Activated CD8-positive, alpha-beta memory T cell treated with anti-CD3 and anti-CD28 coated beads, Interleukin-2, amount 10 ng/mL, durations not matched to agents 7 days and 5 days (primary cell): ENCODE results near the gene LAMB1. TPM values are rescaled to one million over a fixed set of nuclear protein-coding genes. Genes with fewer than 3 reads are reported as not detected.

Experiments used
- ATAC-seq: fragments of 150-1000 bp; cut with Tn5 transposase; one replicate; pipeline ENCODE4 v1.10.0; 2021; ENCODE audit warnings: moderate library complexity
- CTCF ChIA-PET: fragments of 350-600 bp; sonication (Branson Sonifier 250); formaldehyde crosslinking; loops from one replicate; lab custom pipeline; 2021; ENCODE audit warnings: antibody characterized with exemption; lab: Charles Lee
- DNase-seq: peaks from one replicate; pipeline ENCODE4 v3.0.0-alpha.2; 2020
- H3K27ac Mint-ChIP-seq: one replicate; pipeline ENCODE4 v1.8.0; 2021; ENCODE audit warnings: mild to moderate bottlenecking, mixed read lengths
- H3K27me3 Mint-ChIP-seq: one replicate; pipeline ENCODE4 v1.8.0; 2021; ENCODE audit warnings: mixed read lengths
- H3K36me3 Mint-ChIP-seq: one replicate; pipeline ENCODE4 v1.8.0; 2021; ENCODE audit warnings: mild to moderate bottlenecking, mixed read lengths
- H3K4me1 Mint-ChIP-seq: one replicate; pipeline ENCODE4 v1.8.0; 2021; ENCODE audit warnings: mixed read lengths
- H3K4me3 Mint-ChIP-seq: one replicate; pipeline ENCODE4 v1.8.0; 2021; ENCODE audit warnings: mild to moderate bottlenecking, moderate library complexity, mixed read lengths
- H3K9me3 Mint-ChIP-seq: one replicate; pipeline ENCODE4 v1.8.0; 2022; ENCODE audit warnings: low read depth, mixed read lengths
- total RNA-seq, 2 experiments: library from RNA; stranded (reverse); gene quantifications; one replicate each; pipeline ENCODE4 v1.2.3, GENCODE V29; 2021

The LAMB1 gene
- total RNA-seq, 2 experiments from 2014 or later = not detected

DNA sequence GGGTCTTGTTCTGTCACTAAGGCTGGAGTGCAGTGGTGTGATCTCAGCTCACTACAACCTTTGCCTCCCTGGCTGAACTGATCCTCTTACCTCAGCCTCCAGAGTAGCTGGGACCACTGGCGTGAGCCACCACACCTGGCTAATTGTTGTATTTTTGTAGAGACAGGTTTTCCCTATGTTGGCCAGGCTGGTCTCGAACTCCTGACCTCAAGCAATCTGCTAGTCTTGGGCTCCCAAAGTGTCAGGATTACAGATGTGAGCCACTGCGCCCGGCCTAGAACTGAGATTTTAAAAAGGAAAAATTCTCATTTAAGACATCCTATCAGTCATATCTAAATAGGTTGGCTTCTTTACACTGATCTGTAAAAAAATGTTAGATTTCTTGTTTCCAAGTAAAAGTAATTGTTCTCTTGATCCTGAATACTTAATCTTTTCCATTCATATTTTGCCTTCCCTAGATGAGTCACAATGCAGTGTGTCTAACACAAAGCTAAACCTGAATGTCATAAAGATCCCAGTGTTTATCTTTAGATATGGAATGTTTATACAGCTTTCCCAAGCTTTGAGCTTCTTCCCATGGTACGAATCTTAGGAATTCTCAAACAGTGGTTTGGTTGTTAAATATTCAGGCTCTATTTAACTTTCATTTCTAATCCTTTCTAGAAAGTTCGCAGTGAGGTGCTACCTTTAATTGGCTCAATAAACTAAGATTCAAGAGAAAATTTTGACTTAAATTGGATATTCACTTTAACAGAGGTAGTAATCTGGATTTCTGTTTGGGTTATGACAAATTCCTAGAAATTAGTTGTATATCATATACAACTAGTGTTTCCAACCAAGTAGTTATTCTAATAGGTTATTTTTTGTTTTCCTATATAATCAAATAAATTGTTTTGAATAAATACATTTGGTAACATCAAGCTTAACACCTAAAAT is 12.1 kb upstream of the LAMB1 start:
- no peak for ATAC-seq
- Mint-ChIP-seq H3K4me3 (no peak overlapping the region), H3K4me1 (no peaks in the 10 kb centered on the region), H3K36me3 (no peaks in the 10 kb centered on the region), H3K27me3 (peaks cover 31% of the 10 kb centered on the region), H3K9me3 (no peaks in the 10 kb centered on the region), H3K27ac (no peak overlapping the region)
- no peak for DNase-seq
- CTCF ChIA-PET = no interaction called here

DNA sequence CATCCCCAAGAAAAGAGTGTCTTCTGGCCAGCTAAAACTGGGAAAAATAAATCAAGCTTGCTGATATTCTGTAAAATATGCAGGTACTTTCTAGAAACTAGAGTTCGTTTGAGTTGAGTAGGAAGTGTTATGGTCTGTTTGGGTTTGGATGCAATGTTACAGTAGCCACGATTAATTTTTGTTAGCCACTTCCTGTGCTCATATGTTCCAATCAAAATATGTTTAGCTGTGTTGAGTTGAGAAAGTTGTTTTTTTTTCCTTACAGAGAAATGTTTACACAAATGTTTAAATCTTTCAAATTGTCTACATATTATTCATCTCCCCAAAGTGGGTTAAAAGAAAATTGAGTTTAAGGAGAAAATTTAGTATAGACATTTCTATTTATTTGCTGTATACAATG is 11.3 kb upstream of the LAMB1 start:
- H3K4me1 Mint-ChIP-seq = no peaks in the 10 kb centered on the region
- DNase-seq (no peak), ATAC-seq (no peak)
- no peak overlapping the region for H3K4me3 Mint-ChIP-seq
- CTCF ChIA-PET = no interaction called here
- H3K36me3 Mint-ChIP-seq = no peaks in the 10 kb centered on the region
- H3K27ac Mint-ChIP-seq = no peak overlapping the region
- H3K9me3 Mint-ChIP-seq = no peaks in the 10 kb centered on the region
- peaks cover 34% of the 10 kb centered on the region for H3K27me3 Mint-ChIP-seq

DNA sequence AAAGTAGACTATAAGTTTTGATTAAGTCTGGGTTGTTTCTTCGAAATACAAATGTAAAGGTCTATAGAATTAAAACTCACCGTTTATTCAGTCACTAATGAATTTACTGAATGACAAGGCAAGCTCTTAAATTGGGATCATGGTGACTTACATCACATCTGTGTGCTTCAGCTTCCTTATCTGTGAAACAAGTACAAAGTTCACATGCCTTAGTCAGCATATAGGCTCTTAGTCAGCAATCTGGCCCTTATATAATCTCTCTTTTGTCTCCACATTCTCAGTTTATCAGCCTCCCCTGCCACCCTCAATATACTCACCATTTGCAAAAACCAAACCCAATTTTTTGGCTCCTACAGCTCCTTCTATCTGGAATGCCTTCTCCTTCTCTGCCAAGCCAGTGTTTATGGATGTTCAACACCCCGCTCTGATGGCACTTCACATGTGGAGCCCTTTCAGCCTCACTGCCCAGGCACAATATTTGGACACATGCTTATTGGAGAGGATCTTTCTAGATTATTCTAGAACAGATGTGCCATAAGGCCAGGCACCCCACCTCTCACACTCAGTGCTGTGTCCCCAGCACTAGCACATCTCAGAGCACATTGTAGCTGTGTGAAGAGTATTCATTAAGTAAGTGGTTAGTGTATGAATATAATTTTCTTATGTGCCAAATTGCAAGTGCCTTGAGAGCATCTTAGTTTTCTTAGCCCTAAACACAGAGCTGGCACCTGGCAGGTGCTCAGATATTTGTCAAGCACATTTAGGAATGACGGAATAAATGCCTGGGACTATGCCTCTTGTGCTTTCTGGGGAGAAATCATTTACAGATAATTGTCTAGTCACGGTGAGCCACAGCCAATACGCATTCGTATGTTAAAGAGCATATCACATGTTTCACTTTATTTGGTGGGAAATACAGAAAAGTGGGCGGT is 9.8 kb upstream of the LAMB1 start:
- DNase-seq (no peak), ATAC-seq (no peak)
- peaks cover 42% of the 10 kb centered on the region for H3K27me3 Mint-ChIP-seq
- CTCF ChIA-PET = no interaction called here
- no peak overlapping the region for H3K27ac Mint-ChIP-seq
- no peaks in the 10 kb centered on the region for H3K4me1 Mint-ChIP-seq
- H3K9me3 Mint-ChIP-seq = no peaks in the 10 kb centered on the region
- H3K4me3 Mint-ChIP-seq = no peak overlapping the region
- H3K36me3 Mint-ChIP-seq = no peaks in the 10 kb centered on the region

DNA sequence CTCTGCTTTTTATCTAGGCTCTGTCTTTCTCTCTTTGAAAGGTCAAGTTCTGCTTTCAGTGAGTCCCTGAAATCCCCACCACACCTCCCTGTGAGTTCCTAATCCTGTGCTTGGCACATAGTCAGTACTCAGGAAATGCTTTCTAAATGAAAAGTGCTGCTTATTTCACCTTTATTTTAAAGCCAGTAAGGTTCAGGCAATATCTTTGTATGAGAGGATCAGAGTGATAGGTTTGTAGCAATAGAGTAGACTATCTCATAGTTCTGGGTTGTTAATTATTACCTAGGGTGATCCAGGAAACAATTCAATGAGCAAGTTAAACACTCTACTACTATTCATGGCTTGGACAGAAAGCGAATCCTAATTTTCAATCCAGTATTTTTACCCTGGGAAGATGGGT is 7.4 kb upstream of the LAMB1 start:
- Mint-ChIP-seq H3K27ac (no peak overlapping the region), H3K27me3 (peaks cover 47% of the 10 kb centered on the region), H3K4me3 (no peak overlapping the region), H3K9me3 (no peaks in the 10 kb centered on the region), H3K4me1 (no peaks in the 10 kb centered on the region), H3K36me3 (no peaks in the 10 kb centered on the region)
- ATAC-seq (no peak), DNase-seq (no peak)
- CTCF ChIA-PET = interaction anchor here (1.0 kb wide), 1 partner anchor 11 kb away, joined by 3 read pairs; no protein-coding TSS in a partner anchor

DNA sequence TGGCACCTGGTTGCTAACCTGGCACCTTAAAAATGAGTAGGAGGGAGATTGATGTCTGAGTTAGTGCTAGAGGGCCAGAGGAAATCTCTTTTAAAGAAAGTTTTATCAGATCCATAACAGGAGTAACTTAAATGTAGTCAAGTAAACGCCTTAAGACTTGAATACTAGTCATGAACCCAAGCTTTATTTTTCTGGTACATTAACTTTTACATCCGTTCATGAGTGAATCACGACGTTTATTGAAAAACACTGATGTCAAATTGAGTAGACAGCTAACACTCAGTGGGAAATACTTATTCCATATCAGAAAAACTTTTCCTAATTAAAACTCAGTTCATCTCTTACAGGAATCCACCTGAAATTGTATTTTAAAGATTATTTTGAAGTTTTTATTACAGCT is 6.9 kb upstream of the LAMB1 start:
- ATAC-seq (no peak), DNase-seq (no peak)
- no peaks in the 10 kb centered on the region for H3K36me3 Mint-ChIP-seq
- H3K27ac Mint-ChIP-seq = no peak overlapping the region
- H3K4me3 Mint-ChIP-seq = no peak overlapping the region
- CTCF ChIA-PET = interaction anchor here (1.0 kb wide), 1 partner anchor 11 kb away, joined by 3 read pairs; no protein-coding TSS in a partner anchor
- peaks cover 52% of the 10 kb centered on the region for H3K27me3 Mint-ChIP-seq
- no peaks in the 10 kb centered on the region for H3K4me1 Mint-ChIP-seq
- H3K9me3 Mint-ChIP-seq = no peaks in the 10 kb centered on the region

DNA sequence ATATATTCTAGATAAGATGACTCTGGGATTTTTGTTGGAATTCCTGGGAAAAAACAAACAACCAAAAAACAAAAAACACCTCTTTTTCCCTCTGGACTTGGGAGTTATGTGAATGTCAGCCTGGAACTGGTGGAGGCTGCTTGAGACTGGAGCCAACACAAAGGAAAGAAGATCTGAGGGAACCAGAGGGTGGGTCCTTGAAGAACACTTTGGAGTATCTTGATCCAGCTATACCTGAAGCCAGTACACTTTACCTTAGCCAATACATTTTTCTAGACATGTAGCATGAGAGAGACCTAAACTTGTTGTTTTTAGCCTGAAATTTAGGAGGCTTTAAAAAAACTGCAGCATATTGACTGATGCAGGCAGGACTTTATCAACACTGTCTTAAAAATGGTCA is 5.9 kb upstream of the LAMB1 start:
- no peak for DNase-seq
- H3K9me3 Mint-ChIP-seq = no peaks in the 10 kb centered on the region
- no peaks in the 10 kb centered on the region for H3K36me3 Mint-ChIP-seq
- CTCF ChIA-PET = no interaction called here
- H3K27ac Mint-ChIP-seq = no peak overlapping the region
- peaks cover 56% of the 10 kb centered on the region for H3K27me3 Mint-ChIP-seq
- ATAC-seq = no peak
- H3K4me3 Mint-ChIP-seq = no peak overlapping the region
- no peaks in the 10 kb centered on the region for H3K4me1 Mint-ChIP-seq

DNA sequence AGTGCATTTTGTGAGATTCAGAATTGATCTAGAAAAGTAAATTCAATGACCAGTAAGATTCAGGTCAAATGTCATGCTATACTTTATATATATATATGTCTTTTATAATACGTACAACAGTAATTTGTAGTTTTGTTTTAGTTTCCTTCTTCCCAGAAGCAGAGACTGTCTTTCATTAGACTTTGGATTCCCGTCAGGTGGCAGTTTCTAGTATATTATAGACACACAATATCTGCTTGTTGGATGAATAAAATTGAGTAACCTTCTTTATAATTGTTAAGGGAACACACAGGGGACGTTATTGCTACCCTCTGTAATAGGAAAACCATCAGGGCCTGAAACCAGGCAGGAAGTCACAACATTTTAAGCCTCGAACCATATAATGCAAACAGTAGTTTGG is 5.3 kb upstream of the LAMB1 start:
- no peaks in the 10 kb centered on the region for H3K36me3 Mint-ChIP-seq
- CTCF ChIA-PET = no interaction called here
- ATAC-seq (no peak), DNase-seq (no peak)
- H3K27ac Mint-ChIP-seq = no peak overlapping the region
- no peaks in the 10 kb centered on the region for H3K4me1 Mint-ChIP-seq
- H3K4me3 Mint-ChIP-seq = no peak overlapping the region
- no peaks in the 10 kb centered on the region for H3K9me3 Mint-ChIP-seq
- H3K27me3 Mint-ChIP-seq = peaks cover 61% of the 10 kb centered on the region

DNA sequence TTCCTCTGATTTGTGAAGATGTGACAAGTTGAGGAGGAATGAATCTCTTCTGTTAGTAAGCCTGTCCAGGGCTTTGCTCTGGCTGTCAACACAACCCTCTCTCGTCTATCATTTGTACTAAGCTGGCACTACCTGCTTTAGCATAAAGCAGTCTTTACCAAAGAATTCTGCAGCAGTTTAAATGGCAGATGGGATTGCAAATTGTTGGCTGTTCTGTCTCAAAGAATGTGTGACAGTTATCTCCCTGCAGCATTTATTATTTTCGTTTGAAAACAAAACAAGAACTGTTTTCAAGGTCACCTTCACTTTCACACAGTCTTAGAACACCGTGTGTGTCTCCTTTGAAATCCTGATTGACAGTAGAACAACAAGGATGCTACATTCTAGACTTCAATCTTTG is 4.8 kb upstream of the LAMB1 start:
- H3K4me1 Mint-ChIP-seq = peaks cover 2% of the 10 kb centered on the region
- DNase-seq (no peak), ATAC-seq (no peak)
- no peak overlapping the region for H3K4me3 Mint-ChIP-seq
- H3K27me3 Mint-ChIP-seq = peaks cover 60% of the 10 kb centered on the region
- H3K27ac Mint-ChIP-seq = no peak overlapping the region
- CTCF ChIA-PET = no interaction called here
- H3K36me3 Mint-ChIP-seq = no peaks in the 10 kb centered on the region
- no peaks in the 10 kb centered on the region for H3K9me3 Mint-ChIP-seq

DNA sequence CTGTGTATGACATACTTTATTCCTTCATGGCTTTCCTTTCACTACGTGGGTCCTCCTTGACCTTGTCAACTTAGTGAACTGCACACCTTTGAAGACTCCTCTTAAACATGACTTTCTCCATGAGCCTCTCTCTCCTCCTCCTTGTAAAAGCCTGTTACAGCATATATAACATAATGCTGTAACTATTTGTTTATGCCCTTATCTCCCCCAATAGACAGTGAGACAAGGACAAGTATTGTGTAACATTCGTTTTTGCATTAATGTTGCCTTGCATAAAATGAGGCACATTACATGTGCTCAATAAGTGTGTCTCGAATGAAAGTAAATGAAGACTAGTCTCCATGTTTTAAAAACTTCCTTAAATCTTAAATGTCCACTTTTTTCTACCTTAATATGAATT is 4.3 kb upstream of the LAMB1 start:
- no peak overlapping the region for H3K4me3 Mint-ChIP-seq
- H3K27ac Mint-ChIP-seq = no peak overlapping the region
- CTCF ChIA-PET = no interaction called here
- peaks cover 59% of the 10 kb centered on the region for H3K27me3 Mint-ChIP-seq
- peaks cover 4% of the 10 kb centered on the region for H3K4me1 Mint-ChIP-seq
- no peaks in the 10 kb centered on the region for H3K36me3 Mint-ChIP-seq
- H3K9me3 Mint-ChIP-seq = no peaks in the 10 kb centered on the region
- DNase-seq (no peak), ATAC-seq (no peak)

DNA sequence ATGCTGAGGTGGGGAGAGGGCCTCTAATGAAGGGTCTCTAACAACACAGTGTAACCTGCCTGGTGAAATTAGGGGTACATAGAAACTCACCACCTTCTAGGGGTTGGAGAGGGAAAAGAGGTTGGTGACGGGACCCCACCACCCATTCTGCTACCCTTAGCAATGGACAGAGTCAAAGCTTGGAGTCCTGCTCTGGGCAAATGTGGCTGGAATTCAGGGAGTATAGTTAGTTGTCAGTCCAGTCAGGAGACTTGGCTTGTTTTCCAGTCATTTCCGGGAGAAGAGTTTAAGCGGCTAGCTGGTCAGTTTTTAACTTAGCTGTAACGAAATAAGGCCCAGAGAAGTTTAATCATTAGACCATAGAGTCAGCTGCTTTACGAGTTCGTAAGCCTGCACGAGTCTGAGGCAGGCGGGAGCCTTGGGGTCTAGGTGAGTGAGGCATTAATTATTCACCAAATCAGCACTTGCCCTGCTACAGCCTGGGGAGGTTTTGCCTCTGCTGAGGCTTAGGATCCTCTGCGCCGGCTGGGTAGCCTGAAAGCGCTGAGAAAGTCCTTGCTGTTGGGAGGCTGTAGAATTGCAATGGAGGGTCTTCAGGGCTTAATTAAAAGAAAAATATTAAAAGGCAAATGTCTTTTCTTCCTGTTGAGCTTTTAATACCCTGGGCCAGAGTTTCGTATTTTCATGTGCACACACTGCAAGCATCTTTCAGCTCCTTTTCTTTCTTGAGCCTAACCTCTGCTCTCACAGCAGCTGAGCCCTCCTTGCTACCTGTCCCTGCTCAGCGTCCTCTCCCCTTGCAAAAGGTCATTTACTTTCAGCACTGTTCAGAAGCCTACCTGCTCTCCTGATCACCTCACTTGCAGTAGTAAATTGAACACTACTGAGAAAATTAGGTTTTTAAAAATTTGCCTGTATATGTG is 1.5 kb upstream of the LAMB1 start:
- peaks cover 16% of the 10 kb centered on the region for H3K4me1 Mint-ChIP-seq
- ATAC-seq (no peak), DNase-seq (no peak)
- no peaks in the 10 kb centered on the region for H3K36me3 Mint-ChIP-seq
- no peak overlapping the region for H3K27ac Mint-ChIP-seq
- H3K9me3 Mint-ChIP-seq = no peaks in the 10 kb centered on the region
- CTCF ChIA-PET = no interaction called here
- H3K4me3 Mint-ChIP-seq = no peak overlapping the region
- H3K27me3 Mint-ChIP-seq = peaks cover 72% of the 10 kb centered on the region

DNA sequence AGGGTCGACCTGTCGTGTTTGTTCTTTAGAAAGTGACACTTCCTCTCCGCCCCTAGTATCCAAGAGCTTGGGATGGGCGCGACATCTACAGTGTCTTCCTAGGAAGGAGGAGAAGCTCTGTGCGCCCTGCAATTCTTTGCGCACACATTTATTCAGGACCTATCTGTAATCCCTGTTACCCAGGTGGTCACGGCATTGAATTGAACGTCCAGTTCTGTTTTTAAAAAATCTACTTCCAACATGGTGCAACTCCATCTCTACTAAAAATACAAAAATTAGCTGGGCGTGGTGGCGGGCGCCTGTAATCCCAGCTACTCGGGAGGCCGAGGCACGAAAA is 606 bp upstream of the LAMB1 start:
- H3K9me3 Mint-ChIP-seq = no peaks in the 10 kb centered on the region
- no peak overlapping the region for H3K4me3 Mint-ChIP-seq
- no peak for DNase-seq
- peaks cover 16% of the 10 kb centered on the region for H3K4me1 Mint-ChIP-seq
- no peak overlapping the region for H3K27ac Mint-ChIP-seq
- CTCF ChIA-PET = no interaction called here
- H3K36me3 Mint-ChIP-seq = no peaks in the 10 kb centered on the region
- peaks cover 77% of the 10 kb centered on the region for H3K27me3 Mint-ChIP-seq
- no peak for ATAC-seq

DNA sequence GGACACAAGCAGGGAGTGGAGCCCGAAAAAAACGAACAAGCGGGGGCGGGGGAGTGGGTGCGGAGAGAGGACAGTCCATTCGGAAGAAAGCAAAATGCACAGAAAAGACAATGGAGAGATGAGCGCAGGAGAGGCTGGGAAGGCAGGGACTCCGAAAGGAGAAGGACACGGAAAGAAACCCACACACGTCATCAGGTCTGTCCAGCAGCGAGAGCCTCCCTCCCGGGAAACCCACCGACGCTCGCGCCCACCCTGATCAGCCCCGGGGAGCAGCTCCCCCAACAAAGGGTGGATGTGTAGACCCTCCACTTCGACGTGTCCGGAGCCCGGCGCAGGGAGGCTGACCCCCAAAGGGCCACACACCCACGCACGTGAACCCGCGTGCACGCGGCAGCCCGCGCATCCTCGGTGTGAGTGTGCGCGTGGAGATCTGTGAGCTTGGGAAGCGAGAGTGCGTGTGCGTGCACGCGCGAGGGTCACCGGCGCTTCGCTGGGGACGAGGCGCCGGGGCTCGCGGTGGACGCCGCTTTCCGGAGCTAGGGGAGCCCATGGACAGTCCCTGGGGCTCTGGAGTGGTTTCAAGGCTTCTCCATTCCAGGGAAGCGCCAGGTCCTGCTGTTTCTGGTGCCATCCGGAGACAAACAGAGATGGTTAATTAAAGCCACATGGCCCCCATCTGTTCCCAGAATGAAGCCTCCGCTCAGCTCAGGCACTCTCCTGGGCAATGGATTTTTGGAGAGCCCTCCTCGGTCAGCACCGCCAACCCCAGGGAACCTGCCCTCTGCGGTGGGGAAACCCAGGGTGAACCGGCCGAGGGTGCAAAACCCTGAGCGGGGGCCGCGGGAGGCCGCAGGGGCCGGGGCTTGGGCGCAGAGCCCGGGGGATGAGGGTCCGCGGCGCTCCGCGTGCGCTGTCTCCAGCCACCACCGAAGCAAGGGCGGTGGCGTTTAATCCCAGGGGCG is 916 bp downstream of the LAMB1 start:
- no peak overlapping the region for H3K27ac Mint-ChIP-seq
- CTCF ChIA-PET = no interaction called here
- H3K36me3 Mint-ChIP-seq = no peaks in the 10 kb centered on the region
- H3K9me3 Mint-ChIP-seq = no peaks in the 10 kb centered on the region
- H3K27me3 Mint-ChIP-seq = peaks cover 75% of the 10 kb centered on the region
- ATAC-seq = no peak
- no peak for DNase-seq
- peaks cover 16% of the 10 kb centered on the region for H3K4me1 Mint-ChIP-seq
- H3K4me3 Mint-ChIP-seq = peak overlapping the region; percentile 54
